HG03025 (cell line): ENCODE results near the gene DRP2.
"Not testable (repeated sequence)": the region's sequence is repeated elsewhere in the genome, so short reads cannot be mapped to it uniquely, and the experiment has no call there.

Source experiments
- ATAC-seq: cut with Tn5 transposase; IDR thresholded peaks from one replicate; pipeline ENCODE4 v1.9.1; 2021; ENCODE audit warnings: mild to moderate bottlenecking, moderate library complexity; ENCODE audit not compliant: unreplicated experiment, low FRiP score

The DRP2 gene, protein sequence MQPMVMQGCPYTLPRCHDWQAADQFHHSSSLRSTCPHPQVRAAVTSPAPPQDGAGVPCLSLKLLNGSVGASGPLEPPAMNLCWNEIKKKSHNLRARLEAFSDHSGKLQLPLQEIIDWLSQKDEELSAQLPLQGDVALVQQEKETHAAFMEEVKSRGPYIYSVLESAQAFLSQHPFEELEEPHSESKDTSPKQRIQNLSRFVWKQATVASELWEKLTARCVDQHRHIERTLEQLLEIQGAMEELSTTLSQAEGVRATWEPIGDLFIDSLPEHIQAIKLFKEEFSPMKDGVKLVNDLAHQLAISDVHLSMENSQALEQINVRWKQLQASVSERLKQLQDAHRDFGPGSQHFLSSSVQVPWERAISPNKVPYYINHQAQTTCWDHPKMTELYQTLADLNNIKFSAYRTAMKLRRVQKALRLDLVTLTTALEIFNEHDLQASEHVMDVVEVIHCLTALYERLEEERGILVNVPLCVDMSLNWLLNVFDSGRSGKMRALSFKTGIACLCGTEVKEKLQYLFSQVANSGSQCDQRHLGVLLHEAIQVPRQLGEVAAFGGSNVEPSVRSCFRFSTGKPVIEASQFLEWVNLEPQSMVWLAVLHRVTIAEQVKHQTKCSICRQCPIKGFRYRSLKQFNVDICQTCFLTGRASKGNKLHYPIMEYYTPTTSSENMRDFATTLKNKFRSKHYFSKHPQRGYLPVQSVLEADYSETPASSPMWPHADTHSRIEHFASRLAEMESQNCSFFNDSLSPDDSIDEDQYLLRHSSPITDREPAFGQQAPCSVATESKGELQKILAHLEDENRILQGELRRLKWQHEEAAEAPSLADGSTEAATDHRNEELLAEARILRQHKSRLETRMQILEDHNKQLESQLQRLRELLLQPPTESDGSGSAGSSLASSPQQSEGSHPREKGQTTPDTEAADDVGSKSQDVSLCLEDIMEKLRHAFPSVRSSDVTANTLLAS

GRCh38 chrX:101219116-101219863, at the start of gene DRP2:
Gene DRP2 (plus strand): TSS chrX:101219786. CDS start chrX:101231648, 11,862 bp downstream.
- no peak for ATAC-seq

DNA sequence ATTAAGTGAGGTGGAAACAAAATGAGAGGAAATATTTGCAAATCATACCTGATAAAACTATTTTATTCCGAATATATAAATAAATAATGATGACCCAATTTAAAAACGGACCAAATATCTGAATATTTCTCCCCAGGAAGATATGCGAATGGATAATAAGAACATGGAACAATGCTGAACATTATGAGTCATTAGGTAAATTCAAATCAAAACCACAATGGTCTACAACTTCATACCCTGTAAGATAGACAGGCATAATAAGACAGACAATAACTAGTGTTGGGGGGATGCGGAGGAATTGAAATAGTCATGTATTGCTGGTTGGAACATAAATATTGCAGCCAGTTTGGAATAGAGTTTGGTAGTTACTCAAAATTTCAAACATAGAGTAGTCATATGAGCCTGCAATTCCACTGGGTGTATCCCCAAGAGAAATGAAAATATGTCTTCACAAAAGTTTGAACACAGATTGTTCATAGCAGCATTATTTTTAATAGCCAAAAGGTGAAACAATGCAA, 47.6 kb upstream of the DRP2 start:
- no peak for ATAC-seq

DNA sequence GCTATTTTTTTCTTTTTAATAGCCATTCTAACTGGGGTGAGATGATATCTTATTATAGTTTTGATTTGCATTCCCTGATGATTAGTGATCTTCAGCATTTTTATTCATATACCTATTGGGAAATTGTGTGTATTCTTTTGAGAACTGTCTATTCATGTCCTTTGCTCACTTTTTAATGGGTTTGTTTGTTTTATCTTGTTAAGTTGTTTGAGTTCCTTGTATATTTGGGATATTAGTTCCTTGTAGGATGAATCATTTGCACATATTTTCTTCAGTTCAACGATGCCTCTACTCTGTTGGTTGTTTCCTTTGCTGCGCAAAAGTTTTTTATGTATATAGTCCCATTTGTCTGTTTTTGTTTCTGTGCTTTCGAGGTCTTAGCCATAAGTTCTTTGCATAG, 43.1 kb upstream of the DRP2 start:
- ATAC-seq, result no peak

GRCh38 chrX:101184876-101185275, 34.7 kb upstream of the DRP2 start:
- ATAC-seq, result not testable (repeated sequence)

- ATAC-seq, result not testable (repeated sequence)
Measured at GRCh38 chrX:101187961-101188360, 31.6 kb upstream of the DRP2 start.

GRCh38 chrX:101190736-101191135, 28.9 kb upstream of the DRP2 start:
- ATAC-seq, result no peak

DNA sequence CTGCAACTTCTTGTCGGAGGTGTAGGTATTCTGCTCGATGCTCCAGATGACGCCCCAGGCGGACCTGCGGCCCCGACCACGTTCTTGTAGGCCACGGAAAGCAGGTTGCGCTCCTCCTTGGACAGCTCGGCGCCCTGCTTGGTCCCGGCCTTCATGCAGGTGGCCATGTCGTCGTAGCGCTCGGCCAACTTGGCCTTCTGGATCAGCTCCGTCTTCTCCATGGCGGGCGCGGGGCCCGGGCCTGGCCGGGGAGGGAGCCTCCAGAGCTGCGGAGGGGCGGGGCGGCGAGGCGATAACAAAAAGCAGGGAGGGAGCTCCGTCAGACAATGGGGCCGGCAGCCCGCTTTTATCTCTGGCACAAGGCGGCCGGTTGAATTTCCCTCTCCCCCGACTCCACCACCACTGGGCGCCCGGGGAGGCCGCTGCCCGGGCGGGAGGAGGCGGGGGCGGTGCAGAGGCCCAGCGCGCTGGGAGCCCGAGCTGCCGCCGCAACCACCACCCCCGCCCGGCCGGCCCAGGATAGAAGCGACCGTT, 28.3 kb upstream of the DRP2 start:
- ATAC-seq, result no peak

DNA sequence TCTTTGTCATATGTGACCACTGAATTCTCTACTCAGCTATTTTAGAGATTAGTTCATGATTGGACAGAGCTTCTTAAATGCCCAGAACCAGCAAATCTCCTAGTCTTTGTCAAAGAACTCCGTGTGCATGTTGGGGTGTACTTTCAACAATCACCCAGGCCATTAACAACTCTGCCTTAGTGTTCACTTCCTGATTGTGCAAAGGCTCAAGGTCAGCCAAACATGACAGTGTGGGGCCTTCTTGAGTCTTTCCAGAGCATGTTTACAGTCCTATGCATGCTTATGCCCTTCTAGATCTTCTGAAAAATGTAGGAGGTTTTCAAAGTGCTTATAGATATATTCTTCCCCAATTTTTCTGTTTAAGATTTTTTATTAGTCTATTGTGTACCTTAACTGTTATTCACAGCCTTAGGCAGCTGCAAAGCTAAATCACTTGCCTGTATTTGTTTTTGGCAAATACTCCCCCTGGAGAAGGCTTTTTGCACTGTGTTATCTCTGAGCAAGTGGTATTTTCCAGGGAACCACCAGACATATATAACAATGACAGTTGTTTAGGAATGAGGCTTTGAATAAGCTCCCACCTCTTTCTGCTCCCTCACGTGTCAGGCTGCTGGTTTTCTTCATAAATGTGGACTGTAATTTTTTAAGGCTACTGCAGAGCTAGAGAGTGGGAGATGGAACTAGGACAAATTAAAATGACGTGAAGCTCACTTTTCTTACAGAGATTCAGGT, 24.0 kb upstream of the DRP2 start:
- no peak for ATAC-seq

DNA sequence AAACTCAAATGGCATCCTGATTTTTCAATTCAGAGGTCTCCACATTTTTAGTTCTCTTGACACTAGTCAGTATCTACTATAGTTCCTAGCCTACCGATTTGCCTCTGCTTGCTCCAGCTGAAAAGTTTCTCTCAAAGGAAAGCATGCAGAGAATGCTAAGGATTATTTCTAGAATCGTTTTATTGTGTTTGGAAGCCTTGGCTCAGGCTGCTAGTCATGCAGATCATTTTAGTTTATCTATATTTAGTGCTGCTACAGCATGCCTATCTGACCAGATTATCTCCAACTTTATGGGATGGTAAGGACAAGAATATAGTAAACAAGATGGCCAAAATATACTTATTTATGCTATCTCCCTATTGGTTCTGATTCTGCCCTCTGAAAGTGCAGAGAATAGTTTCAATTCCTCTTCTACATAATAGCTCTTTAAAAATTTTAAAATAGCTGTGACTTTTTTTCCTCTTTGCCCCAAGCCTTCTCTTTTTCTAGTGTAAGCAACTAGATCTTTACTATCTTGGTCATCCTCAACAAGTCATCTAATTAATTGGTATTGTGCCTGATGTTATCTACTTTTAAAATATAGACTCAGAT, 15.7 kb upstream of the DRP2 start:
- ATAC-seq, result no peak

DNA sequence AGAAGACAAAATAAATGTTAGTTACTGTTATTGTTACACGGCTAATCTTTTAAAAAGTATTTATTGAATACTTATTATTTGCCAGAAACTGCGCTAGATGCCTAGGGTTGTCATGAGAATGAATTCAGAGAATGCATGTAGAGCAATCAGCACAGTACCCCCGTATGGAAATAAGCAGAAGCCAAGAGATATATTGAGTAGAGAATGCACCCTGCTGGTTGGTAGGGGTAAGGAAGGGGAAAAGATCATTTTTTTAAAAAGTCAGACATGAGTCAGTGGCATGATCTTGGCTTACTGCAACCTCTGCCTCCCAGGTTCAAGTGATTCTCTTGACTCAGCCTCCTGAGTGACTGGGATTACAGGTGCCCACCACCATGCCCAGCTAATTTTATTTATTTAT, 13.1 kb upstream of the DRP2 start:
- ATAC-seq, result peak; percentile 70

GRCh38 chrX:101208152-101208905, 11.3 kb upstream of the DRP2 start:
- ATAC-seq, result no peak

DNA sequence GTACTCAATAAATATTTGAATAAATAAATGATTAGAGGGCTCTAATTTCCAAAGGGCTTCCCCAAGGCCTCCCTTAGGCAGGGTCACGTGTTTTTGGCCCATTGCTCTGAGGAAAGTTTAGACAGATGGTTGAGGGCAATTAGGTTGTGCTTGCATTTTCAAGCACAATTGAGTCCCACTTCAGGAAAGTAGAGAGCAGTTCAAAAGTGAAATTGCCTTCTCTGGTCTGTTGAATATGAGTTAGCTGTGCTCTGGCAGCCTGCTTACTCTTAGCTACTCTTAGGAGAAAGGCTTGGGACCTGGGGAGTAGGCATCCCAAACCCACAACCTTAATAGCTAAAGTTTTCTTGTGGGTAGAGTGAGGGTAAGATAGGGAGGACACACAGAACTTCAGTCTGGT, 9.0 kb upstream of the DRP2 start:
- ATAC-seq, result no peak

DNA sequence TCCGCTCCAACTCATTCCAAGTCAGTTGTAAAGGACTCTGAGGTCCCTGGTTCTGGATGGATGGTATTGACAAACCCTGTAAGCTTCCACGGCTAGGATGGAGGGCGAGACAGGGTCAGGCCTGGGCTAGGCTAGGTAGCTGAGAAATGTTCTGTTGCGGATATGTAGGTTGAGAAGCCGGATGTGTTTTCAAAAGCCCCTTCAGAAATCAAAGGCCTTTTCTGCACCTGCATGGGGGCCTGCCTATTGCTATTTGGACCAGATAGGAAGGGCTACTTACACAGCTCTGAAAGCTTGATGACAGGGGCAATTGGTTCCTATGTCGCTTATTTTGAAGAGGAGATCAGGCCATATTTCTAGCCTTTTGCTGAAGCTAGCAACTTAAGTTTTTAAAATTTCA, 1.9 kb upstream of the DRP2 start:
- ATAC-seq, result no peak

GRCh38 chrX:101219864-101220346, 319 bp downstream of the DRP2 start:
- ATAC-seq, result no peak

DNA sequence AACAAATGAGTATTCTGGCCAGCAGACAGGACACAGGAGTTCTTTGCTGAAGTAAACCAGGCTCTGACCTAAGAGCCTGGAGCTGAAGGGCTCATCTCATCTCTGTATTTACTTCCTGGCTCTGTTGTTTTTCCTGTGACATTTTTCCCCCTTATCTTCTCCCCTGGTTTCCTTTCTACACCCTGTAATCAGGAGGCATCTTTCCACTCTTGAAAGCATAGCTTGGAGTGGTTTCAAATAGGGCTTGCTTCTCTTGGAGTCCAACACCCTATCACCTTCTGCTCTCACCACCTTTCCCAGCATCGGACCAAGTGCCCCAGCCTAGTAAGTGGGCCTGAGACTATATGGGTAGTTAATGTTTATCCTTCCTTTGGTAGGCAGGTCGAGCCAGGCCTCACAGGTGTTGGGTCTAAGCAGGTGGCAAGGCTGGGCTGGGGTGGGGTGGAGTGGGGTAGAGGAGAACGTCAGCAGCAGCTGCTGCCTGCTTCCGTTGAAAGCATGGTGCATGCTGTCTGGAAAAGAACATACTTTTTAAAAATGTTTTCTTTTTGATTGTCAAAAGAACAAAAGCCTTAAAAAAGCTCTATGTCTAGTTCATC, 1.2 kb downstream of the DRP2 start:
- no peak for ATAC-seq

GRCh38 chrX:101223226-101223625, 3.6 kb downstream of the DRP2 start:
- ATAC-seq, result no peak

DNA sequence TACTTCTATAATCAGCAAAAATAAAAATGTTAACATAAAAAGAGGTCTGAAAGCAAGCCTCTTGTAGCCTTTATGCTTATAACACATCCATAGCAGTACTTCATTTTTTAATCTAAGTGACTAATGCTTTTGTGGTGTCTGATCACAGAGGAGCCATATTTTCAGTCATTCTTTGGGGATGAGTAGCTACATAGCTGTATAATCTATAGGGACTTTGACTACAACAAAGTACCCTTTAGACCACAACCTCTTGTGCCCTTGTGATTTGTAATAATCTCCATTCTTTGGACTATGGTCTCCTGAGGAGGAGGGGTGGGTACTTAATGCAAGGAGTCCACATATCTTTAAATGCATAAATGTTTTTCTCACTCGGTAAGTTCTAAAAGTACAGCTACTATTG, 9.6 kb downstream of the DRP2 start:
- no peak for ATAC-seq

GRCh38 chrX:101230636-101231035, 11.1 kb downstream of the DRP2 start:
- ATAC-seq, result no peak
